ENCODE data around the gene EML2. TPM values are rescaled to one million over a fixed set of nuclear protein-coding genes. Genes with fewer than 3 reads are reported as not detected.

Gene EML2
- total RNA-seq, 1 experiment from 2014 or later, result 93.7 TPM

- CTCF ChIA-PET, result interaction anchor here (0.7 to 3.8 kb wide), 4 partner anchors 33 to 1852 kb away, joined by 4 to 35 read pairs (median 6); partner anchors contain the start of gene DMWD
- H3K4me3 Mint-ChIP-seq (ENCODE audit: low read depth, unreplicated experiment), result peak overlapping the region; percentile 63
Measured at GRCh38 chr19:45643927-45644771, 5.0 kb upstream of the EML2 start.

GRCh38 chr19:45643024-45643926 is 4.1 kb upstream of the EML2 start:
- H3K27ac Mint-ChIP-seq (ENCODE audit: unreplicated experiment), result peak overlapping the region; percentile 89
- H3K27me3 Mint-ChIP-seq (ENCODE audit: unreplicated experiment), result peaks cover 15% of the 10 kb centered on the region
- H3K4me1 Mint-ChIP-seq (ENCODE audit: low read depth, unreplicated experiment), result peaks cover 50% of the 10 kb centered on the region
- intact Hi-C loops (cut with micrococcal nuclease; ENCODE audit: unreplicated experiment), result loop anchor here (2.0 to 5.0 kb wide), 5 partner anchors 28 to 150 kb away; partner anchors contain the start of gene VASP
- BruUV-seq (replicated peaks), result no TSS peak
- CTCF ChIA-PET, result interaction anchor here (0.7 to 3.8 kb wide), 16 partner anchors 17 to 1853 kb away, joined by 3 to 39 read pairs (median 5); partner anchors contain the start of genes DMWD, PPP1R37 and VASP
- peak; percentile 94 for DNase-seq
- TF ChIP-seq CTCF (IDR thresholded peaks at IDR 0.05; ENCODE audit: unreplicated experiment), result peak; percentile 99
- H3K9me3 Mint-ChIP-seq (ENCODE audit: low read depth, unreplicated experiment), result peaks cover 7% of the 10 kb centered on the region
- H3K4me3 Mint-ChIP-seq (ENCODE audit: low read depth, unreplicated experiment), result peak overlapping the region; percentile 63
- H3K36me3 Mint-ChIP-seq (ENCODE audit: insufficient read depth, unreplicated experiment), result peaks cover 65% of the 10 kb centered on the region

More at GRCh38 chr19:45643927-45644771, 5.0 kb upstream of the EML2 start:
- H3K9me3 Mint-ChIP-seq (ENCODE audit: low read depth, unreplicated experiment), result peaks cover 7% of the 10 kb centered on the region
- intact Hi-C loops (cut with micrococcal nuclease; ENCODE audit: unreplicated experiment), result loop anchor here (2.0 to 5.0 kb wide), 5 partner anchors 29 to 151 kb away; partner anchors contain the start of gene VASP
- H3K4me1 Mint-ChIP-seq (ENCODE audit: low read depth, unreplicated experiment), result peaks cover 45% of the 10 kb centered on the region
- no peak for TF ChIP-seq CTCF (IDR thresholded peaks at IDR 0.05; ENCODE audit: unreplicated experiment)
- H3K27ac Mint-ChIP-seq (ENCODE audit: unreplicated experiment), result peak overlapping the region; percentile 47
- no TSS peak for BruUV-seq (replicated peaks)
- H3K27me3 Mint-ChIP-seq (ENCODE audit: unreplicated experiment), result peaks cover 15% of the 10 kb centered on the region
- DNase-seq, result no peak
- peaks cover 56% of the 10 kb centered on the region for H3K36me3 Mint-ChIP-seq (ENCODE audit: insufficient read depth, unreplicated experiment)

DNA sequence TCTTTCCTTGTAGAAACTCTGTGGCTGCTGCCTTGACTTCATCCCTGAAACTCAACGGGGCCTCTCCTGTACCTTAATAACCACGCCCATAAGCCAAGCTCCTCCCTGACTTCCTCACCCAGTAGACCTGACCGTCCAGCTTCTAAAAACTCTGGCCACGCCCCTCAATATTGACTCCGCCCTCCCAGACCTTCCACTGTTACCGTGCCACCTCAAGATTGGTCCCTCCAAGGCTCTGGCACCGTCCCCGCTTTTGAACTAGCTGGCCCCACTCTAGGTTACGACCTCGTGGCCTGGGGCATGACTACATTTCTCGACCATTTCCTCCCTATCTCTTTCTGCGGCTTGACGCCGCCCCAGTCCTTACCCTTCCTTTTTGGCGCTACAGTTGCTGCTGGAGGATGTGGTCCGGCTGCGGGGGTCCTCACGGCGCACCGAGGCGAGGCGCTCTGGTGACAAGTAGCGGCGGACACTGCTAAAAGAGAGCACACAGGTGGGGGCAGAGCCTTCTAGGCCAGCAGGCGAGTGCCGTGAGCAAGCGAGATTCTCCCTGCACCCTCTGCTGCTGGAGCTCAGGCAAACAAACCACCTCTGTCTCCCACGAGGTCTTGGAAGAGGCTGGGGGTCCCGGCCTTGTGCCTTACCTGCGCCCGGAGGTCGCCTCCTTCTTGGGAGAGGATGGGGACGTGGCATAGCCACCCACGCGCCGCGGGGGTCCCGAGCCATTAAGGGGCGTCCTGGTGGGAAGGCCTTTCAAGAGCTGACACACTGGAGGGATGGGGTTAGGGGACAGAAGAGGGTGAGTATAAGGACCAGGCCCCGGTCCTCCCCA is 2.3 kb upstream of the EML2 start:
- peaks cover 15% of the 10 kb centered on the region for H3K27me3 Mint-ChIP-seq (ENCODE audit: unreplicated experiment)
- H3K27ac Mint-ChIP-seq (ENCODE audit: unreplicated experiment), result peak overlapping the region; percentile 89
- peak; percentile 98 for DNase-seq
- CTCF ChIA-PET, result interaction anchor here (0.5 to 3.8 kb wide), 39 partner anchors 9 to 239 kb away, joined by 3 to 39 read pairs (median 4); partner anchors contain the start of genes ERCC1, FOSB, GIPR and OPA3
- H3K4me3 Mint-ChIP-seq (ENCODE audit: low read depth, unreplicated experiment), result peak overlapping the region; percentile 63
- H3K4me1 Mint-ChIP-seq (ENCODE audit: low read depth, unreplicated experiment), result peaks cover 54% of the 10 kb centered on the region
- intact Hi-C loops (cut with micrococcal nuclease; ENCODE audit: unreplicated experiment), result loop anchor here (1.0 to 5.0 kb wide), 6 partner anchors 27 to 149 kb away; partner anchors contain the start of gene VASP
- BruUV-seq (replicated peaks), result no TSS peak
- no peak for TF ChIP-seq CTCF (IDR thresholded peaks at IDR 0.05; ENCODE audit: unreplicated experiment)
- peaks cover 7% of the 10 kb centered on the region for H3K9me3 Mint-ChIP-seq (ENCODE audit: low read depth, unreplicated experiment)
- H3K36me3 Mint-ChIP-seq (ENCODE audit: insufficient read depth, unreplicated experiment), result peaks cover 75% of the 10 kb centered on the region

All from Calu3 (cell line).